T follicular helper cell (primary cell): ENCODE measurements around the gene LYRM4.

Experiments
- DNase-seq: peaks from one replicate; pipeline ENCODE4 v3.0.0-alpha.2; 2020; ENCODE audit warnings: low read depth

LYRM4 gene

DNA sequence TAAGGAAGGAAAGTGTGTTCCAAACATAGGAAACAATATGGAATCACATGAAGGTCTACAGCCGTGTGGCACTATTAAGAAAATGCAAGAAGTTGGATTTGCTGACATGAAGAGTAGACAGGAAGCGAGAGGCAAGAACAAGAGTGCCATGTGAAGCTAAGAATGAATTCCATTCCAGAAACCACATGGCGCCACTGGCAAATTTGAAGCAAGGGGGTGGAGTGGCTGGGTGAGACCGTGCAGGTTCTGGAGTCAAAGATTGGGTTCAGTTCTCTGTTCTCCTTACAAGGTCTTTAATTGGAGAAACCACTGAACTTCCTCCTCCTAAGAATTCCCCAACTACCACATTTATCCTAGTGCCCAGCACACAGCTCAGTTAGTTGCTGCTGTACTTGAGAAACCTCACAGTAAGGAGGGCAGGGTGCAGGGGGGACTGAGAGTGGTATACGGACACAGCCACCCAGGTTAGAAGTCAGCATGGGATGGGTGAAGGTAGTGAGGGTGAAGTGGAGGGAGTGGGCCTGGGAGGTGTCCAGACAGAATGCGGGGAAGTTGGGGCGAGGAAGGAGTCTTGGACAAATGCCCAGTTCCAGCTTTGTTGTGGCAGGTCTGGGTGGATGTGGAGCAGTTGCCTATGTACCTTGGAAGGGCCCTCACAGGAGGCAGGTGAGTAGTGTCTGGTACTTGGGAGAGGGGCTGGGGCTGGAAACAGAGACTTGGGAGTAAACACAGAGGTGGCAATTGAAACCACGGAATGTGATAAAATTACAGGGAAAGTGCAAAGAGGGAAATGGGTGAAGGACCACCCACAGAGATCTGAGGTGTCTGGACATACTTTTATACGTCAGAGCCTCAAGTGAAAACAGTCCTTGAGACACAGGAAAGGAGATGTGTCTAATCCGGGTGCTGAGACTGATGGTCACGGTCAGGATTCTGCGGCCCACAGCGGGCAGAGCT, 14.3 kb downstream of the LYRM4 start:
- no peak for DNase-seq

DNA sequence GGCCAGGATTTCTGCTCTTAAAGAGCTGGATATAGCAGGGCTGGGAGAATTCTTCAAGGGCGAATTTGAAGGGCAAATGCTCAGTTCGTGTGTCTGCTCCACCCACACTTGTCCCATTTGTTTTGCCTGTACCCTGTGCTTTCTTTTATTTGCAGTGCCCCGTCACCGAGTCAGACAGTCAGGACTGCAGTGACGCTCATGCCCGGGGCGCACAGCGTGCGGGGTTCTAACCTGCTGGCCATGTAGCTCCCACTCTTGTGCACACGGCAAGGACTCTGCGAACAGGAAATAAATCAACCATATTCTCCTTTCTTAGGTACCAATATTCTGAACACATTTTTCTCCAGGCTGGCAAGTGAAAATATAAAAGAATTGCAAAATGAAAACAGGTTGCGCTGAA, 17.7 kb downstream of the LYRM4 start:
- DNase-seq = no peak

DNA sequence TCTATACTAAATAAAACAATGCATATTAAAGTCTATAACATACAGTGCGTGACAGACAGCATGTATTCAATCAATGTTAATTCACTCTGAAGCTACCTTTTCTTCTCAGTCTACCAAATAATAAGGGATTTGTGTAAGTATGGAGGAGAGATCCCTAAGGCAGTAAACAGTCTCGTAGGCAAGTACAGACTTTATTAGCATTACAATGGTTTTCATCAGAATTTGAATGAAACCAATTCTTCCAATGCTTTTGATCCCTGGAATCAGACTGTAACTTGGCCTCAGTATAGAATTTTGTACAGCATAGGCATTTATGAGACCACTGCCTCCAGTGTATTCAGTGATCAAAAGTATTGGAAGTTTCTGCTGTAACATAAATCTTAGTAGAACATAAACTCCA, 19.5 kb downstream of the LYRM4 start:
- no peak for DNase-seq

DNA sequence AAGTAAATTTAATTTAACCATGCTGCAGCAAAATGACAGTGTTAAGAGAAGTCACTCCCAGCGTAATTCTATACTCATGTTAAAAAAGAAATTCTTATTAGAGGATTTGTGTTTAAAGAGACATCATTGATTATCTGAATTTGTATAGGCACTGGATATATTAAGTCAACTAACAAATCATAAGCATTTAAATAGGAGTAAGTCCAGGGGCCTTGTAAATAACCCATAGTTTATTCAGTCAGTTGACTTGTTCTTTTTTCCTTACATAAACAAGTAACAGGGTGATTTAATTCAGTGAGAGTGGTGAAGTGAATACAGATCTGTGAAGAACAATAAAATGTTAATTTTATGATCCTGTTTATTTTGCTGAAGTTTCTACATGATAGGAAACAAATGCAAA, 22.4 kb downstream of the LYRM4 start:
- no peak for DNase-seq

DNA sequence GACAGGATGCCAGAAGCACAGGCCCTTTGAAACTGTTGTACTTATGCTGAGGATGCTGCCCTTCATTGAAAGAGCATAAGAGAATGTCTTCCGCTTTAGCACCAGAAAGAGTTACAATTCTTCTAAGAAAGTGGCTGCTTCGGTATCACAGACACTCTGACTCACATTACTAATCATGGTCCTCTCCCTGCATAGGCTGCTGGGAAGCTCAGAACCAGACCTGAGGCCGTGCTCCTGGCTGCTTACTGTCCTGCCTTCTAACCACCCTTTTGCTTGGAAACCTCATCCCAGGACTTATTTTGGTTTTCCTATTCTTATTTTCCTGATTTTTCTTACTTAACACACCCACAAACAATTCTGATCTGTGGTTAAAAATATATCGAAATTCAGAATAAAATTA, 22.9 kb downstream of the LYRM4 start:
- no peak for DNase-seq

DNA sequence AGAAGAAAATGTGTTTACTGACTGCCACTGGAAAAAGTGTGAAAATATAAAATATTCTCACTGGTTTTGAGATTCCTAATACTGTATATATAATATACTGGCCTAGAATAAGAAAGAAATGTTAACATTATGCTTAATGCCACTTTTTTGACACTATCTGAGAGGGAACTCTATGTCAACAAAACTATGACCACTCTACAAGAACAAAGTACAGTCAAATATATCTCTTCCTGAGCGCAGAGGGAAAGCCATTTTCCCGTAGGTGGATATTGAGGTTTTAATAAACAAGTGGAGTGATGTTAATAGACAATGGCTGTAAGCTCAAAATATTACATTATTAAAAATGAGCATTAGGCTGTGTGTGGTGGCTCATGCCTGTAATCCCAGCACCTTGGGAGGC, 24.9 kb downstream of the LYRM4 start:
- DNase-seq = no peak

DNA sequence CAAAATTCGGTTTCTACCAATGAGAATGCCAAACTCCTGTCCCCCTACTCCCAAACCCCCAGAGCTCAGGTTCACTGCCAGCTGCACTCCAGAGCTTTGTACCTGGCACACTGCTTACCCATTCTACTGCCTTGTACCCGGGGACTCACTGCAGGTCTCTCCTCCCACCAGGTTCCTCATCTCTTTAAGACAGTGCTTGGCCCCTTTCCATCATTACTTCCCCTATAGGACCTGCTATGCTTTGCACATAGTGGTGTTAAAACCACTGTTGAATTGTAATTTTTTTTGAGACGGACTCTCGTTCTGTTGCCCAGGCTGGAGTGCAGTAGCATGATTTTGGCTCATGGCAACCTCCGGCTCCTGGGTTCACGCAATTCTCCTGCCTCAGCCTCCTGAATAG, 25.9 kb downstream of the LYRM4 start:
- DNase-seq = no peak

DNA sequence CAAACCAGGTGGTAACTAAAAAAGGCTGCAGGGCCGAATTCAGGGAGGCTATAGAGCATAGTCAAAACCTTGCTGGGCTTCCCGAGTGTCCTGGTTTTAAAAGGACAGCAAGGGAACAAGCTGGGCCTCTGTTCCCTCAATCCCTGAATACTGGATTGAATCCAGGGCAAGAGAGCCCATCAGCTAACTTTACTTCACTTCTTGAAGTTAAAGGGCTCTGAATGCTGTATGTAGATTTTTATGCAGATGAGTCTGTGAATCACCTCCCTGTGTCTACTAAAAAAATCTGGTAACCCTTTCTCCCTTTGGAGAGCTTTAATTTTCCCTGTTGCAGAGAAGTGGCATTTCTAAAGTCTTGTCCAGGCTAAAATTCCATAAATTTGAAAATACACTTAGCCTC, 29.5 kb downstream of the LYRM4 start:
- no peak for DNase-seq

DNA sequence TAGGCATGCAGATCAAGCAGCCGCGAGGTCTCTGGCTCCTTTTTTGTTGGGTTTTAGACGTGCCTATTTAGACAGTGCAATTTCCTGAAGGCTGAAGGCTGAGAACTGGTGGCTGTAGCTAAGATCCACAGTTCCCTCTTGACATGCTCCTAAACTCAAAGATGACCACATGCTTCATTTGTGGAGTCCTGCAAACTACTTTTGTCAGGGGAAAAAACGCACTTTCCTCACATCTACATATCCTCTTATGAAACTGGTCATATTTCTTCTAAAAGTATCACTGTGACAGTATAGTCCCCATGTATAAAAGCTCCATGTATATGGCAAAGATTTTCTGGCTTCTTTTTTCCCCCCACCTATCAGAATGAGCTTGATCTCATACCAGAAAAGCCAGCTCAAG, 30.7 kb downstream of the LYRM4 start:
- DNase-seq = no peak

DNA sequence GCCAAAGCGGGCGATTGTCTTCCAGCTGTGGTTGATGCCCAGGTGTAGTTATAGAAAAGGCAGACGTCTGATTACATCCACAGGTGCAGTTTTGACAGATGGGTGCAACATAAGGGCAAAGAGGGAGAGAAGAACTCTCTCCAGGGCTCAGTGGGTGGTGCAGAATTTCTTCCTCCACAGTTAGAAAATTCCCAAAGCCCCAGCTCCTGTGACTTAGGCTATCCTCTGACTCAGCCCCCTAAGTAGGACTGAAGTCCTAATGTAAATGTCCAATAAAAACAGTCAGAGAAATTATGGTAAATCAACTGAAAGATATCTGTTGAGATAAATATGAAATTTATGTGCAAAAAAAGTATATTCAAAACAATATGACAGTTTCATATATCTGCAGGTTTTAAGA, 31.4 kb downstream of the LYRM4 start:
- no peak for DNase-seq

DNA sequence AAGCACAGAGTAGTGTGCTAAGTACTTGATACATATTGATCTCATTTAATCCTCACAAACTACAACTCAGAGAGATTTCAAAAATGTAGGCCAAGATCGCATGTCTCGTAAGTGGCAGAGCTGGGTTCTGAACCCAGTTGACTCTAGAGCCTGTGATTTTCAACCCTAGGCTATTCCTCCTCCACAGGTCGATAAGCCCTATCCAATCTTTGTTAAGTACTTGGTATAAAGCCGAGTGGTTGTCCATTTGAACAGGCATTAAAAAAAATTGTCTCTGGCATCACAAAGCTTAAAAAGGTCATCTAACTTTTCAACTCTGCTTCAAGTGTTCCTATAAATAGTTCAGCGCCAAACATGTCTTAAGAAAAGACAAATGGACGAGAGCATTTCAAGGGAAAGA, 37.4 kb downstream of the LYRM4 start:
- no peak for DNase-seq

DNA sequence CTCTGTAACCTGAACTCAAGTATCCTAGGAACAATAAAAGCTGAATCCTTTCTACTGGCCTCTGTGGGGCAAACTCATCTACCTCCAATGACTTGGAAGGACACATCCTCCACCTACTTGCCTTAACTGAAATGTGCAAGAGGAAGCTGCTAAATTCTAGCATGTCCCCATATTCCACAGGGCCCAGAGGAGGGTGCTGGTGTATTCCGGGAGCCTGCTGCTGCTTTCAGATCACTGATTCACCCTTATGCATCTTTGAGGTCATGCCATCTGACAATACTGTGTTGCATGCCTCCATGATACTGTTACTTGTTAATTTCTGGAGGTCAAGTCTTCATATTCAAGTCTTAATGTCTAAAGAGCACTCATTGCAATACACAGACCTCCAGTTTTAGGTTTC, 40.3 kb downstream of the LYRM4 start:
- DNase-seq = no peak

DNA sequence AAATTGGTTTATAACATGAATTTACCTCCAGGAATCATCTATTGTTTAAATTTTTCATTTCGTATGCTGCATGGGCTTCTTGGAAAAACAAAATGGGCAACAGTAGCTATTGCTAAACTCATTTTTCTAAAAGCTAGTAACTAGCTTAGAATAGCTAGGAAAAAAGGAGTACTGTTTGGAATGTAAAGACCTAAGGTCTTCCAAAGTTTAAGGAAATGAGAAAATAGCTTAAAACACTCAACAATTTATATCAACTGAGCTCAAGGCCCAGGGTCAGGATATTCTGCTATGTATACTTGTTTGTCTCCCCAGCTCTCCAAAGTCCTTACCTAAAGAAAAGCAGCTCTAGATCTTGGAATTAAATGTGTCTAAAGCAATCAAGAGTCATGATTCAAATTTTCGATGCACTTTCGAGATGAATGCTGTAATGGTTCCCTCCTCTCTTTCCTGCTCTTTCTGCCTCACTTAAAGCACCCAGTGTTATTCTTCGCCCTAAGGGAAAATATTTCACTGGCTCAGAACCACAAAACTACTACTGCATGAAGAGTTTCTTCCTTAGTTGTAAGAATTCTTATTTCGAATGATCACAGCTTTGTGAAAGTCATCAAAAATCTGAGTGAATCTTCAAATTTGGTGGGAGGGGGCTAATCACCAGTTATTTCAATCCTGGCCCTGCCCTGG, 41.6 kb downstream of the LYRM4 start:
- DNase-seq = no peak

DNA sequence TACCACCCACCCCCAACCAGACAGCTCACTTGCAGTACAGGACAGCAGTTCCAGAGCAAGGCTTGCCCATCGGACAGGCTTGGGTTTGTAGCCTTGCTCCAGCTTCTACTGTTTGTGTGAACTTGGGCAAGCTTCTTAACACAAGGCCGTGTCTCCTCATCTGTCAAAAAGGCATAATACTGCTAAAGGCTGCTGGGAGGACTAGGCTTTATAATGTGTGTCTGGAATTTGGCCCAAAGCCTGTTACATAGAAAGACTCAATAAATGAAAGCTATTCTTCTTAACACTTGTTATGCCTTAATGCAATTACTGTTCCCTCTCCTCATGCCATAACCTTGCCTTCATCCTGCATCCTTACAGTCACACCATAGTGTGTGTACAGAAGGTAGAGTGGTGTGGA, 43.4 kb downstream of the LYRM4 start:
- DNase-seq = no peak

DNA sequence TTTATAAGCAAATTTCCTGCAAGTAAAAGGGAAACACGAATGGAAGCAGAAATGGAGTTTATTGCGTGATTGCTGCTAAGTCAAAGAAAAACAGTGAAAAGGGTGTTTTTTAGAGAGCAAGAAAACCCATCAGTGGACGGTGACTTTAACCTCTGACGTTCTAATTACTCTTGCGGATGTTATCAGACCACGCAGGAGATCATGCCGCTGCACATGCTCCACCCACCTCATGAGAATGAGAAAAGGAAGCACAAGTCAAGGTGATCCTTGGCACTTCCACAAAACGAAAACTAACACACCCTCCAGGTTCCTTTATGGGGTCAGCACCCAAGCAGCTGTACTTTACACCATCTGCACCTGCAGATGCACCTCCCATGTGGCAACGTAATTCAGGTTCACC, 45.0 kb downstream of the LYRM4 start:
- no peak for DNase-seq

DNA sequence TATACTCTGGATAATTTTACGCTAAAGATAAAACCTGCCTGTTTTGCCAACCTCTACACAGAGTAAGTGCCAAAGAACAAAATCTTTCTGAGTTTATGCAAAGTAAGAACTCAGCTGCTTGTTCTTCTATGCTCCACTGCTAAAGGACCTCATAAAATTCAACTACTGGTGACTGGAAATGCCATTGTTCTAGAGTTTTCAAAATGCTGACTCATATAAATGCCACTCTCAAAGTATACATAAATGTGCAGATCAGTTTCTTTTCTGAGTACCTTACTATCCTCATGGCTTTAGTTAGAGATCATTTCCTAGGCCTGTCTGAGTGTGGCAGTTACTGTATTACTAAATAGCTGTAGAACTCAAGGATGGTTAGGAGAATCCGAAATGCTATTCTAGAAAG, 45.6 kb downstream of the LYRM4 start:
- DNase-seq = no peak

DNA sequence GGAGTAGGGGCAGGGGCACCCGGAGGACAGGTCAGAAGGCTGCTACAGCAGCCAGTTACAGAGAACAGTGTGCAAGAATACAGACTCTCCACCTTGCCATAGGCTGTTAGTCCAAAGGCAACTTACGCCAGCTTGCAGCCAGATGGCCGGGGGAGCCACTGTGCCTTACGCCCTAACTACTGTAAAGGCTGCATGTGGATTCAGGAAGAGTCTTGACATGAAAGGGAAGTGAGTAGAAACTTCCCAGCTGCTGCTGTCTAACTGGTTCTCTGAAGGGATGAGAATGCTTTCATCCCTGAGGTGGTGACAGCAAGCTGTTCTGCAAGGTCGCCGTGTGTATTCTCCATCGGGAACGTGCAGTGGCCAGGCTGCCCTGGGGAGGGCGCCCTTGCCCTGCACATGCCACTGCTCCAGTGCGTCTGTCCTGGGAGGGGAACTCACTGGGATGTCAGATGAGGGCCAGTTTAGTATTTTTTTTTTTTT, 46.1 kb downstream of the LYRM4 start:
- DNase-seq = no peak

DNA sequence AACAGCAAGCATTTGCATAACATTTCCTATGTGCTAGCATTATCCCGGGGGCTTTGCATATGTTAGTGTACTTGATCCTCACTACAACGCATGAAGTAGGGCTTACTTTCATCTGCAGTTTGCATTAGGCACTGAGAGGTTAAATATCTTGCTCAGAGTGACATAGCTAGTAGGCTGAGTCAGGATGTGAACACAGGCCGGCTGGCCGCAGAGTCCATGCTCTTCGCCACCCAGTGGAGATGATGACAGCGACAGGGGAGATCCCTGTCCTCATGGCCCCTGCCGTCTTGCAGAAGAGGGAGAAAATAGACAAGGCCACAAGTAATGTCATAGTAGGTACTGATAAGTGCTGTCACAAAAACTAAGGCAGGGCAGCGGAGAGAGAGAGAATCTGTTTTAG, 46.9 kb downstream of the LYRM4 start:
- no peak for DNase-seq

DNA sequence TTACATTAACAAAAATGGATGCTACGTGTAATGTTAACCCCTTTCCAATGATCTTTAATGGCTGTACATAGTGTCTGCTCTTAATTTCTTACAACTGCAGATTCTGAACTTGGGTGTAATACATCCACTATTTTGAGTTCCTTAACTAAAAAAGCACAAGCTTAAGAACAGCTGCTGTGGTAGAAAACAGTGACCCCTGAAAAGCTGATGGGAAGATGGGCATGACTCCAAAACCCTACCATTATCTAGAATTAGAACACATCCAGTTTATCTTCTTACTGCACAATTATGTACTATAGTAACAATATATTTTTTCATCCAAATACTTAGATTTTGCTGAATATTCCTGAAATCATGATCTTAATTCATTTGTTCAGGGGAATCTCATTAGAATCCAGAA, 49.3 kb downstream of the LYRM4 start:
- DNase-seq = no peak

DNA sequence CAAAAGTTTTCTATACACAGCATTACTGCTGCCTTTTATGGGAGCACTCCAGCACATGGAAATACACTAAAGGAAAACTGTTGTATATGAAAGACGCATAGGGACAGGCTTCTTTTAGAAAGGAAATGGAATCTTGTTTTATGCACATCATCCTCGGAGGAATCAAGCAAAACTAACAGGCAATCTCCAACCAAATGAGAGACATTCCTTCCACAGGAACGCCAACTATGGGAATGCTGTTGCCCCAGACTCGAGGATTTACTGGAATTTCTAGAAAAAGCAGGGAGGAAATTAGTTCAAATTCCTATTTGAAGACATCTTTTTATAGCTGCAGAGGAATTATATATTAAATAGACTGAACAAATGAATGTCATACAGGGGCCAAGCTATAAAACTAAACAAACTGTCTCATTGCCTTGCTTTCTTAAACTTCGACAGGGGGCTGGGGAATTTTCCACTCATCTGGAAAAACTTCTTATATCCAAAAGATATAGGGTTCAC, 52.2 kb downstream of the LYRM4 start:
- DNase-seq = no peak

DNA sequence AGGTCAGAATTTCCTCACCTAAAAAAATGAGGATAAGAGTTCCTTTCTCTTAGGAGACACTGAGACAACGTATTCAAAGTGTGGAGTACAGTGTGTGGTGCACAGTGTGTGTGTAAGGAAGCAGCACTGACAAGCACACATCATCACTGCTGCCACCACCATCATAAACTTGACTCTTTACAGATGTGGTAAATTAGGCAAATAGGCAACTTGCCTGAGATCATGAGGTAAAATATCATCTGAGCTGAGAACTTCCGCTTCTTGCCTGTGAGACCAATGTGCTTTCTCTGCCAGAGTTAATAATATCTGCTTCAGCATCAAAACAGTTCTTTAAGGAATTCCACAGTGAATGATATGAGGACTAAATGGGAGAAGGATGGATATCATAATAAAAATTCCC, 52.7 kb downstream of the LYRM4 start:
- no peak for DNase-seq

DNA sequence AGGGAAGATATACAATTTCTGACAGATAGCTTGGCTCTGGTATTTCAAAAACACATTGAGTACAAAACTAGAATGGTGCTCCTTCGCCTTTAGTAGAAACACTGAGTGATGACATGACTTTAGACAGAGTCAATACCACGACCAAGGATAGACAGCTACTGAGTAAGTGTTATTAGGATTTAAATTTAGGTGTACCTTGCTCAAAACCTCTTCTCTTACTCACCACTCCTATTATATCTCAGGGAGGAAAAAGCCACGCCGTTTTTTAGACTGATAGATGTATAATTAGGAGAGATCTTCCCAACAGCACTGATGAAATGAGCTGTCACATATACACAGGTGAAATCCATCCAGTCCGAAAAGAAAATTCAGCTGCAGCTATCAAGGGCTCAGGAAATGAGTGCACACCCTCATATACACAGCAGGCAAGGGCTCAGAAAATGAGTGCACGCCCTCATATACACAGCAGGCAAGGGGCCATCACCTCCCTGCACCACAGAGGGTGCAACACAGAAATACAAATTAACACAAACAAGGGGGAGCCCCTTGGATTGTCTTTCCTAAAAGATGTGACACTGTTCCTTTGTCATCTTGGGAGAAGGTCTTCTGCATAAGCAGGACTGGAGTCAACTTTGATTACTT, 53.7 kb downstream of the LYRM4 start:
- DNase-seq = no peak
